Naive thymus-derived CD8-positive, alpha-beta T cell (primary cell): ENCODE results near the gene FUT7. TPM values are rescaled to one million over a fixed set of nuclear protein-coding genes. Genes with fewer than 3 reads are reported as not detected.
"Not testable (repeated sequence)": the region's sequence is repeated elsewhere in the genome, so short reads cannot be mapped to it uniquely, and the experiment has no call there.

Source experiments
- ATAC-seq, 2 donors: fragments of 150-1000 bp; cut with Tn5 transposase in 1 of 2; sonication (Bioruptor Pico), chemical (Tn5 transposase) in 1 of 2; 1 replicate in 1 of 2; 2 replicates in 1 of 2; pipeline ENCODE4 v1.10.0; 2021; ENCODE audit warnings: mild to moderate bottlenecking in 2 of 2, moderate library complexity in 2 of 2
- POLR2A ChIA-PET: fragments of 350-600 bp; sonication (Branson Sonifier 250); formaldehyde crosslinking; loops from one replicate; lab custom pipeline; 2021; ENCODE audit warnings: antibody characterized with exemption; lab: Charles Lee
- DNase-seq, 10 donors: peaks; one replicate each; pipeline versions ENCODE4 v3.0.0 to v3.0.0-alpha.2; 2020 to 2022
- H3K27ac Mint-ChIP-seq, 10 donors: one replicate each; pipeline ENCODE4 v1.8.0; 2020 to 2022; ENCODE audit warnings: mild to moderate bottlenecking in 10 of 10, mixed read lengths in 10 of 10, moderate library complexity in 4 of 10, inconsistent platforms in 1 of 10
- H3K27me3 Mint-ChIP-seq, 5 donors: one replicate each; pipeline ENCODE4 v1.8.0; 2021 to 2022; ENCODE audit warnings: mixed read lengths in 5 of 5
- H3K36me3 Mint-ChIP-seq, 3 donors: one replicate each; pipeline ENCODE4 v1.8.0; 2020 to 2022; ENCODE audit warnings: mixed read lengths in 3 of 3, mild to moderate bottlenecking in 2 of 3, inconsistent platforms in 1 of 3
- H3K4me1 Mint-ChIP-seq, 4 donors: one replicate each; pipeline ENCODE4 v1.8.0; 2021 to 2022; ENCODE audit warnings: mixed read lengths in 4 of 4
- H3K4me3 Mint-ChIP-seq, 10 donors: one replicate each; pipeline ENCODE4 v1.8.0; 2020 to 2022; ENCODE audit warnings: mild to moderate bottlenecking in 10 of 10, mixed read lengths in 10 of 10, moderate library complexity in 6 of 10, inconsistent platforms in 1 of 10
- H3K9me3 Mint-ChIP-seq, 9 donors: one replicate each; pipeline ENCODE4 v1.8.0; 2020 to 2022; ENCODE audit warnings: mixed read lengths in 9 of 9, mild to moderate bottlenecking in 3 of 9, inconsistent platforms in 1 of 9, moderate library complexity in 1 of 9
- polyA plus RNA-seq, 3 donors: library from polyadenylated mRNA; unstranded; fragments of 300-500 nt; fragmentation: Illumina TruSeq; gene quantifications; one replicate each; pipeline ENCODE4 v1.2.3, GENCODE V29; 2021
- total RNA-seq, 8 experiments: library from RNA in 2 of 8; stranded (reverse) in 2 of 8; gene quantifications; one replicate each; pipeline ENCODE4 v1.2.3 and lab custom pipeline; 2021 to 2026

FUT7 gene
- total and polyA plus RNA-seq, 5 experiments from 2014 or later = 0.13 to 1.6 (median 1.4) TPM; not detected in 1

- peaks cover 0 to 3% (median 2%) of the 10 kb centered on the region in 4 donors for H3K4me1 Mint-ChIP-seq
- ATAC-seq (no peak), DNase-seq (no peak)
- no peak overlapping the region for H3K4me3 Mint-ChIP-seq
- H3K27me3 Mint-ChIP-seq = no peaks in the 10 kb centered on the region
- no peaks in the 10 kb centered on the region for H3K9me3 Mint-ChIP-seq
- no peak overlapping the region for H3K27ac Mint-ChIP-seq
- POLR2A ChIA-PET = interaction anchor here (1.2 kb wide), 1 partner anchor 14 kb away, joined by 5 read pairs; the partner anchor contains the start of gene CLIC3
- peaks cover 0 to 16% (median 0%) of the 10 kb centered on the region in 3 donors for H3K36me3 Mint-ChIP-seq
Measured at GRCh38 chr9:137009938-137010732, 21.8 kb downstream of the FUT7 start.

GRCh38 chr9:137009217-137009616, 22.7 kb downstream of the FUT7 start:
- Mint-ChIP-seq H3K4me1 (peaks cover 5 to 7% (median 6%) of the 10 kb centered on the region in 4 donors), H3K27ac (no peak overlapping the region), H3K27me3 (no peaks in the 10 kb centered on the region), H3K4me3 (no peak overlapping the region), H3K9me3 (no peaks in the 10 kb centered on the region), H3K36me3 (peaks cover 0 to 14% (median 0%) of the 10 kb centered on the region in 3 donors)
- POLR2A ChIA-PET = interaction anchor here (1.2 kb wide), 1 partner anchor 13 kb away, joined by 5 read pairs; the partner anchor contains the start of gene CLIC3
- DNase-seq = no peak
- ATAC-seq = no peak

GRCh38 chr9:137008312-137008711, 23.6 kb downstream of the FUT7 start:
- POLR2A ChIA-PET = interaction anchor here (1.1 kb wide), 1 partner anchor 12 kb away, joined by 4 read pairs; the partner anchor contains the start of gene CLIC3
- Mint-ChIP-seq H3K27ac (no peak overlapping the region), H3K4me3 (no peak overlapping the region), H3K9me3 (no peaks in the 10 kb centered on the region), H3K4me1 (peaks cover 5 to 7% (median 6%) of the 10 kb centered on the region in 4 donors), H3K27me3 (no peaks in the 10 kb centered on the region), H3K36me3 (peaks cover 0 to 14% (median 0%) of the 10 kb centered on the region in 3 donors)
- ATAC-seq = no peak
- DNase-seq = no peak

- H3K27me3 Mint-ChIP-seq = no peaks in the 10 kb centered on the region
- H3K9me3 Mint-ChIP-seq = no peaks in the 10 kb centered on the region
- peaks cover 5 to 7% (median 6%) of the 10 kb centered on the region in 4 donors for H3K4me1 Mint-ChIP-seq
- H3K4me3 Mint-ChIP-seq = no peak overlapping the region
- peaks cover 0 to 14% (median 0%) of the 10 kb centered on the region in 3 donors for H3K36me3 Mint-ChIP-seq
- POLR2A ChIA-PET = interaction anchor here (1.1 kb wide), 1 partner anchor 11 kb away, joined by 4 read pairs; the partner anchor contains the start of gene CLIC3
- H3K27ac Mint-ChIP-seq = no peak overlapping the region
- ATAC-seq (no peak), DNase-seq (no peak)
Measured at GRCh38 chr9:137007816-137008270, 24.0 kb downstream of the FUT7 start.

- ATAC-seq = no peak
- Mint-ChIP-seq H3K36me3 (peaks cover 0 to 12% (median 0%) of the 10 kb centered on the region in 3 donors), H3K27me3 (no peaks in the 10 kb centered on the region), H3K4me3 (no peak overlapping the region), H3K27ac (no peak overlapping the region), H3K9me3 (no peaks in the 10 kb centered on the region), H3K4me1 (peaks cover 5 to 7% (median 6%) of the 10 kb centered on the region in 4 donors)
- DNase-seq = no peak
- POLR2A ChIA-PET = interaction anchor here (1.1 kb wide), 1 partner anchor 11 kb away, joined by 4 read pairs; the partner anchor contains the start of gene CLIC3
Measured at GRCh38 chr9:137007108-137007815, 24.6 kb downstream of the FUT7 start.

- DNase-seq = no peak
- H3K9me3 Mint-ChIP-seq = no peaks in the 10 kb centered on the region
- POLR2A ChIA-PET = no interaction called here
- no peak overlapping the region for H3K4me3 Mint-ChIP-seq
- H3K27me3 Mint-ChIP-seq = no peaks in the 10 kb centered on the region
- H3K36me3 Mint-ChIP-seq = peaks cover 0 to 8% (median 0%) of the 10 kb centered on the region in 3 donors
- no peak for ATAC-seq
- peak overlapping the region in 1 of 10 donors; percentile 15 for H3K27ac Mint-ChIP-seq
- H3K4me1 Mint-ChIP-seq = peaks cover 5 to 7% (median 6%) of the 10 kb centered on the region in 4 donors
Measured at GRCh38 chr9:137006116-137007003, 25.5 kb downstream of the FUT7 start.

- DNase-seq = peak in 1 of 10 donors; percentile 13
- H3K4me3 Mint-ChIP-seq, H3K36me3 Mint-ChIP-seq, ATAC-seq, H3K27me3 Mint-ChIP-seq, H3K9me3 Mint-ChIP-seq, H3K27ac Mint-ChIP-seq, POLR2A ChIA-PET: not testable (repeated sequence)
- peaks cover 12 to 21% (median 17%) of the 10 kb centered on the region in 4 donors for H3K4me1 Mint-ChIP-seq
Measured at GRCh38 chr9:137004285-137004684, 27.6 kb downstream of the FUT7 start.

- peaks cover 21 to 33% (median 28%) of the 10 kb centered on the region in 4 donors for H3K4me1 Mint-ChIP-seq
- DNase-seq (no peak), ATAC-seq (no peak)
- H3K9me3 Mint-ChIP-seq = no peaks in the 10 kb centered on the region
- POLR2A ChIA-PET = interaction anchor here (0.6 to 2.6 kb wide), 3 partner anchors 10 to 198 kb away, joined by 3 to 8 read pairs (median 5); partner anchors contain the start of gene PAXX
- H3K4me3 Mint-ChIP-seq = no peak overlapping the region
- no peaks in the 10 kb centered on the region for H3K36me3 Mint-ChIP-seq
- H3K27ac Mint-ChIP-seq = no peak overlapping the region
- H3K27me3 Mint-ChIP-seq = no peaks in the 10 kb centered on the region
Measured at GRCh38 chr9:137002646-137003041, 29.2 kb downstream of the FUT7 start.

- ATAC-seq (no peak), DNase-seq (no peak)
- H3K36me3 Mint-ChIP-seq = no peaks in the 10 kb centered on the region
- H3K4me3 Mint-ChIP-seq = no peak overlapping the region
- H3K27me3 Mint-ChIP-seq = no peaks in the 10 kb centered on the region
- H3K4me1 Mint-ChIP-seq = peaks cover 23 to 37% (median 31%) of the 10 kb centered on the region in 4 donors
- POLR2A ChIA-PET = interaction anchor here (0.6 to 2.6 kb wide), 3 partner anchors 9 to 197 kb away, joined by 3 to 8 read pairs (median 5); partner anchors contain the start of gene PAXX
- H3K27ac Mint-ChIP-seq = no peak overlapping the region
- no peaks in the 10 kb centered on the region for H3K9me3 Mint-ChIP-seq
Measured at GRCh38 chr9:137001857-137002645, 29.8 kb downstream of the FUT7 start.

GRCh38 chr9:137000177-137000930, 31.5 kb downstream of the FUT7 start:
- Mint-ChIP-seq H3K36me3 (no peaks in the 10 kb centered on the region), H3K27ac (peak overlapping the region; percentile 38 to 90 (median 76)), H3K9me3 (no peaks in the 10 kb centered on the region), H3K27me3 (no peaks in the 10 kb centered on the region), H3K4me3 (peak overlapping the region in 9 of 10 donors; percentile 0 to 78 (median 58)), H3K4me1 (peaks cover 23 to 43% (median 41%) of the 10 kb centered on the region in 4 donors)
- DNase-seq (peak in 2 of 10 donors; percentile 26 to 53), ATAC-seq (peak; percentile 9 to 40)
- POLR2A ChIA-PET = interaction anchor here (0.6 to 2.6 kb wide), 10 partner anchors 7 to 240 kb away, joined by 3 to 8 read pairs (median 4); partner anchors contain the start of genes PAXX and TUBB4B
